ENCODE data around the gene COQ7.

DNA sequence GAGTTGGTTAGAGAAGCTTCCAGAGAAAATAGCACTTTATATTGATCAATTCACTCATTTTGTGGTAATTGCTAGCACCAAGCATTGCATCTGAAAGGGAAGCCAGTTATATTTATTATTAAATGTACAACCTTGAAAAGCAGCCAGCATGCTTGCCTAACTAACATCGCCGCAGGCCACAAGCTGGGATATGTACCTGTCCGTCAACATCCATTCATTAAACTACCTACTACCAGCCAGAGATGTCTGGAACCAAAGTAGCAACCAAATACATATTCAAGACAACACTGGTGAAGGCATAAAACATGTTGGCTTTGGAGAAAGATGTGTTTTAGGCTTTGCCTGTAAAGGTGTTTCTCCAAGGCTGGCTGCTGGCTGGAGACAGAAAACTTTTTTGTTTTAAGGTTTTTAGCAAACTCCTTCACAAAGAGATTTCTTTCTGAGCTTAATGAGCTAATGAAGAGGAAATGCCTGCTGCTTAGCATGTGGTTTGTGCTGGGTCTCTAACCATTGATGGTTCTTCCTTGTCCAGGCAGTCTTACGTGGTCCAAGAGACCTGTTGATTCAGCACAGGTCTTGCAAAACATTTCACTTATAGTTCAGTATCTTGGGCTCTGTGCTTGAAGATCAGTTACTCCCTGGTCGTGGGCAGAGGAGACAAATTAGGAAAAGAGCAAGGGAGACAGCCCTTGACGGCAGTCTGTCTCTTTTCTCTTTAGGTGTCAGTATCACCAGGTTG is 49.5 kb downstream of the COQ7 start:
- TF ChIP-seq GATA2 (IDR thresholded peaks at IDR 0.05; ENCODE audit: low read depth, low read length) (no peak), GATA3 (IDR thresholded peaks at IDR 0.05; ENCODE audit: low read depth, low read length) (no peak)
